Aorta (tissue), 5 donors: ENCODE data around the gene GRWD1. TPM values are rescaled to one million over a fixed set of nuclear protein-coding genes. Genes with fewer than 3 reads are reported as not detected.
A peak's percentile ranks its signal among the peaks of the same experiment; 100 is the strongest.

ENCODE experiments used
- ATAC-seq: fragments of 200-7000 bp; cut with Tn5 transposase; one replicate; pipeline ENCODE4 v1.9.1; 2022; ENCODE audit warnings: moderate library complexity; ENCODE audit not compliant: low FRiP score
- DNase-seq, 2 donors: peaks; one replicate each; pipeline ENCODE4 v3.0.0-alpha.2; 2020
- H3K27ac ChIP-seq, 2 donors: one replicate each; pipeline ENCODE4 v1.5.1; 2013; ENCODE audit warnings: low read length in 2 of 2, mild to moderate bottlenecking in 2 of 2, moderate library complexity in 2 of 2, control low read depth in 1 of 2, inconsistent platforms in 1 of 2, low read depth in 1 of 2
- H3K27me3 ChIP-seq, 2 donors: one replicate each; pipeline ENCODE4 v1.6.1; 2013; ENCODE audit warnings: control low read depth in 1 of 2, low read length in 1 of 2, mild to moderate bottlenecking in 1 of 2, moderate library complexity in 1 of 2; ENCODE audit not compliant: insufficient read depth in 2 of 2, control insufficient read depth in 1 of 2
- H3K36me3 ChIP-seq, 2 donors: one replicate each; pipeline ENCODE4 v1.6.1; 2013; ENCODE audit warnings: control low read depth in 1 of 2, low read length in 1 of 2, mild to moderate bottlenecking in 1 of 2; ENCODE audit not compliant: insufficient read depth in 2 of 2, control insufficient read depth in 1 of 2
- H3K4me1 ChIP-seq, 2 donors: one replicate each; pipeline ENCODE4 v1.6.1; 2013; ENCODE audit warnings: low read length in 2 of 2, control low read depth in 1 of 2, mild to moderate bottlenecking in 1 of 2, moderate library complexity in 1 of 2; ENCODE audit not compliant: insufficient read depth in 2 of 2, control insufficient read depth in 1 of 2
- H3K4me3 ChIP-seq, 2 donors: one replicate each; pipeline ENCODE4 v1.5.1; 2013; ENCODE audit warnings: low read length in 2 of 2, control low read depth in 1 of 2, mild to moderate bottlenecking in 1 of 2
- H3K9me3 ChIP-seq: one replicate; pipeline ENCODE4 v1.6.1; 2013; ENCODE audit warnings: mild to moderate bottlenecking, low read length; ENCODE audit not compliant: control insufficient read depth
- WGBS, 2 donors: extraction: QIAGEN DNeasy Blood & Tissue Kit; methylation state at CpG; one replicate each; pipeline ENCODE4 v1.1.7; 2013; 5-methylcytosine and 5-hydroxymethylcytosine counted together
- intact Hi-C, 2 donors: fragments of 100-400 bp; cut with DNase I; formaldehyde crosslinking; loops; one replicate each; pipeline versions ENCODE4 v1.14.2 to v1.15.0; 2022
- long read RNA-seq, 2 donors: library from polyadenylated mRNA; unstranded; transcript quantifications; one replicate each; pipeline ENCODE4 v2.0.0, GENCODE V29; 2020 to 2021
- polyA plus RNA-seq, 2 donors: library from polyadenylated mRNA; stranded (reverse); fragments of 200-250 nt; gene quantifications; one replicate each; pipeline ENCODE4 v1.2.3, GENCODE V29; 2013
- total RNA-seq, 2 donors: library from RNA; stranded (reverse); fragmentation: NEBNext Ultra II Directional; extraction: Animal tissue kit (Norgen Biotek cat#: 25700); gene quantifications; one replicate each; pipeline ENCODE4 v1.2.1, GENCODE V29; 2021
- donor health status: healthy with polysubstance abuse.
- donor health status: Bipolar disorder and iron deficiency.
- donor health status: DM: no; HTN: no; CAD: no.
- donor health status: DM: no; HTN: no; CAD: no.
- donor health status: DM: yes; HTN: yes; CAD: no.

Gene GRWD1
- total RNA-seq (10 to 100 TPM; 21.4 to 25.8 TPM), polyA plus RNA-seq (1 to 10 TPM; 7.0 to 9.0 TPM)
- long read RNA-seq, donor 1, full-length matches to known transcripts = 299 of 312 reads
- long read RNA-seq, donor 1, partial matches to known transcripts = 10 of 312 reads
- long read RNA-seq, donor 1, other reads (novel, unspliced or antisense) = 3 of 312 reads
- long read RNA-seq, donor 2, full-length matches to known transcripts = 27 of 29 reads
- long read RNA-seq, donor 2, partial matches to known transcripts = 2 of 29 reads
- long read RNA-seq, donor 2, other reads (novel, unspliced or antisense) = 0 of 29 reads

GRCh38 chr19:48445606-48446481 is at the start of gene GRWD1:
TSS of gene GRWD1 (plus strand) at chr19:48445983. CDS start at chr19:48446006, 23 bp downstream.
- ATAC-seq = peak; percentile 90
- intact Hi-C loops = loop anchor here in 1 of 2 donors (1.0 to 10.0 kb wide), 3 partner anchors 22 to 141 kb away; partner anchors contain the start of gene EMP3
- Histone ChIP-seq H3K36me3 (peaks cover 0 to 7% of the 10 kb centered on the region in 2 donors), H3K27ac (peak within 1 kb of the TSS in 1 of 2 donors; percentile 58), H3K4me1 (no peaks in the 10 kb centered on the region), H3K27me3 (no peaks in the 10 kb centered on the region), H3K9me3 (no peaks in the 10 kb centered on the region), H3K4me3 (peak within 1 kb of the TSS; percentile 68 to 75)
- DNase-seq = peak; percentile 95
- 0% methylated on average over 61 of the region's 61 CpGs for WGBS, 2 donors

DNA sequence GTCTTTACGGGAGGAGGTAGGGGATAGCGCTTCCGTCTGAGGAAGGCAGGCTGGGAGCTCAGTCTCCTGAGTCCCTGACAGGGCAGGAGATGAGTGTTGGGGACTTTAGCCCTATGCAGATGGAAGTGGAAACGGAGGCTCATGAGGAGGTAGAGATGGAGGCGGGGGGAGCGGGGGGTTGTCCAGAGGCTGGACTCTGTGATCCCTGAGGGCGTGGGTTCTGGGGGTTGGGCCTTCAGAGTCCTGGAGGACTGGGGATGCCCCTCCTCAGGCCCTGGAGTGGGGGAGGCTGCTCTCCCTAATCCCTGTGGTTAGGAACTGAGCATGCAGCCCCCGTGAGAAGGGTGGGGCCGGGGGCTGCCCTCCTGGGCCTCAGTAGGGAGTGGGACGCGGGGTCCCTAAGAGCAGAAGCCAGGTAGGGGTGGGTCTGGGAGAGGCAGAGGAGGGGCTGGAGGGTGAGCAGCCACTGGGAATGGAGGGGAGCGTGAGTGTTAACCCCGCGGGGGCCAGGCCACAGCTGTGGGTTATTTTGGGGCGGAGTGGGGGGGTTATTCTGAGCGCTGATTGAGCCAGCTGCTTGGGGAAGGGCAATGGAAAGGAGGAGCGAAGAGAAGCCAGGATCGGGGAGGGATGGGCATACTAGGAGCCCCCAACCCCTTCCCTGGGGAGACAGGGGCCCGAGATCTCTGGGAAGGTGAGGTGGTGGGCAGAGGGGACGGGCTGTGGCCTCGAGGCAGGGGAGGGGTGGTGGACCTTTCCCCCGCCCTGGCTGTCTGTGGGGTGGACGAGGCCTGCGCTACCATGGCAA is 49.6 kb upstream of the GRWD1 start:
- no peak overlapping the region for H3K27ac ChIP-seq
- H3K4me1 ChIP-seq = no peaks in the 10 kb centered on the region
- intact Hi-C loops = no loop called here
- WGBS, 2 donors = 57% methylated on average over 16 to 24 of the region's 24 CpGs
- ATAC-seq (no peak), DNase-seq (no peak)
- no peaks in the 10 kb centered on the region for H3K36me3 ChIP-seq
- no peak overlapping the region for H3K4me3 ChIP-seq
- H3K9me3 ChIP-seq = no peaks in the 10 kb centered on the region
- H3K27me3 ChIP-seq = no peaks in the 10 kb centered on the region

GRCh38 chr19:48396824-48397176 is 49.0 kb upstream of the GRWD1 start:
- Histone ChIP-seq H3K4me1 (no peaks in the 10 kb centered on the region), H3K27me3 (no peaks in the 10 kb centered on the region), H3K27ac (no peak overlapping the region), H3K4me3 (no peak overlapping the region), H3K36me3 (no peaks in the 10 kb centered on the region), H3K9me3 (no peaks in the 10 kb centered on the region)
- DNase-seq (no peak), ATAC-seq (no peak)
- 49 to 57% methylated on average over 2 of the region's 2 CpGs for WGBS, 2 donors
- intact Hi-C loops = no loop called here

DNA sequence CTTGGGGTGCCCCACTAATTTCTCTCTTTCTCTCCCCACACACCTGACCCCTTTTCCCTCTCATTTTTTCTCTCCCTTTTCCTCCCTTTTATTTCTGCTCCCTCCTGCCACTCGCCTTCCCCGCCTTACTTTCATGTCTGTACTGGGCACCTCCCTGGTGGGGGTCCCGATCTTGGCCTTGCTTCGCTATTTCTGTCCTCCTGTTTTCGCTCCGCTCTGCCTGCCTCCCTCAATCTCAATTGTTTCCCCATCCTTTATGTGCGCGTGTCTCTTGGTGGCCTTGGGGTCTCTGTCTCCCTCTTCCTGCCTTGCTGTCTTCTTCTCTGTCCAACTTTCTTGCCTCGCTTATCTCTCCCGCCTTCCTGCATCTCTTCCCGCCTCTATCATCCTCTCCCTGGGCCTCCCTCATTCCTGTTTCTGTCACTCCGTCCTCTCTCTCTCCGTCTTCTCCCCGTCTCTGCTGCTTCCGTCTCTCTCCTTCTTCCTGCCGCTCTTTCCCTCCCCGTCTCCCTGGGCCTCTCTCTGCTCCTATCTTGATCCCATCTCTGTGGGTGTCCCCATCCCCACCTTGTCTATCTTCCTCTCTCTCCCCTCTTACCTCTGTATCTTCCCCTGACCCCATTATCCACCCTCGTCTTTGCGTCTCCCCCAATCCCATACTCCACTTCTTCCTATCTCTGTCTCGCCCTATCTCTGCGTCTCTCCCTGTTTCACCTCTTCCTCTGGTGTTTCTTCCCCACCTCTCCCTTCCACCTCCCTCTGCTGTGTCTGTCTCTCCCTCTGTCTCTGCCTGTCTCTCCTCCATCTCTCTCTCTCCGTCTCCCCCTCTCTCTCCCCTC is 48.3 kb upstream of the GRWD1 start:
- no peak overlapping the region for H3K4me3 ChIP-seq
- H3K36me3 ChIP-seq = no peaks in the 10 kb centered on the region
- intact Hi-C loops = no loop called here
- ATAC-seq = no peak
- H3K4me1 ChIP-seq = no peaks in the 10 kb centered on the region
- no peak for DNase-seq
- no peaks in the 10 kb centered on the region for H3K27me3 ChIP-seq
- H3K27ac ChIP-seq = no peak overlapping the region
- WGBS, 2 donors = 64 to 69% methylated on average over 22 of the region's 22 CpGs
- H3K9me3 ChIP-seq = no peaks in the 10 kb centered on the region

DNA sequence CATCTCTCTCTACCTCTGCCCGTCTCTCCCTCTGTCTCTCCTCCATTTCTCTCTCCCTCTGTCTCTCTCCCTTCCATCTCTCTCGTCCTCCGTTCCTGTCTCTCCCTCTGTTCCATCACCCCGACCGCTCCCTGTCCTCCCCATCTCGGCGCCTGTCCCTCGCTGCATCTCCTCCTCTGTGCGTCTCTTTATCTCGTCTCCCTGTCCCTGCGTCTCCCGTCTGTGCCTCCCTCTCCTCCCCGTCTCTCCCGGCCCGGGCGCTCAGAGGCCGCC is 47.7 kb upstream of the GRWD1 start:
- ATAC-seq (no peak), DNase-seq (no peak)
- Histone ChIP-seq H3K36me3 (no peaks in the 10 kb centered on the region), H3K27ac (no peak overlapping the region), H3K27me3 (no peaks in the 10 kb centered on the region), H3K9me3 (no peaks in the 10 kb centered on the region), H3K4me1 (no peaks in the 10 kb centered on the region), H3K4me3 (no peak overlapping the region)
- 7 to 8% methylated on average over 17 of the region's 17 CpGs for WGBS, 2 donors
- intact Hi-C loops = no loop called here

DNA sequence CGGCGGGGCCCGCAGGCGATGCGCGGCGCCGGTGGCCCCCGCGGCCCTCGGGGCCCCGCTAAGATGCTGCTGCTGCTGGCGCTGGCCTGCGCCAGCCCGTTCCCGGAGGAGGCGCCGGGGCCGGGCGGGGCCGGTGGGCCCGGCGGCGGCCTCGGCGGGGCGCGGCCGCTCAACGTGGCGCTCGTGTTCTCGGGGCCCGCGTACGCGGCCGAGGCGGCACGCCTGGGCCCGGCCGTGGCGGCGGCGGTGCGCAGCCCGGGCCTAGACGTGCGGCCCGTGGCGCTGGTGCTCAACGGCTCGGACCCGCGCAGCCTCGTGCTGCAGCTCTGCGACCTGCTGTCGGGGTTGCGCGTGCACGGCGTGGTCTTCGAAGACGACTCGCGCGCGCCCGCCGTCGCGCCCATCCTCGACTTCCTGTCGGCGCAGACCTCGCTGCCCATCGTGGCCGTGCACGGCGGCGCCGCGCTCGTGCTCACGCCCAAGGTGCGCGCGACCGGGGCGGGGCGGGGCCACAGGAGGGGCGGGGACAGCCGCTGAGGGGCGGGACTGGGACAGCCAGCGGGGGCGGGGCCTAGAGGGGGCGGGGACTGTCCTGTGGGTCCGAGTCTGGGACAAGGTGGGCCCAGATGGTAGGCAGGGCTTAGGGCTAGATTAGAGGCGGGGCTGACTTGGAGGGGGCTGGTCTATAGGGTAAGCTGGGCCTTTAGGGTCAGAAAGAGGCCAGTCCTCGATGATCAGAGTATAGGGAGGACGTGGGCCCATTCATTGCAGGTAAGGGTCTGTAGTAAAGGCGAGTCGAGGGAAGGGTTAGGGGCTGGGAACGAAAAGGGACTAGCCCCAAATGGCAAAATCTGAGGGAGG is 47.2 kb upstream of the GRWD1 start:
- intact Hi-C loops = no loop called here
- WGBS, 2 donors = 6 to 8% methylated on average over 89 to 104 of the region's 104 CpGs
- Histone ChIP-seq H3K9me3 (no peaks in the 10 kb centered on the region), H3K27ac (no peak overlapping the region), H3K4me3 (no peak overlapping the region), H3K27me3 (no peaks in the 10 kb centered on the region), H3K4me1 (no peaks in the 10 kb centered on the region), H3K36me3 (no peaks in the 10 kb centered on the region)
- DNase-seq (peak; percentile 89 to 92), ATAC-seq (peak; percentile 74)

GRCh38 chr19:48400018-48400742 is 45.6 kb upstream of the GRWD1 start:
- intact Hi-C loops = no loop called here
- 34 to 38% methylated on average over 14 of the region's 14 CpGs for WGBS, 2 donors
- Histone ChIP-seq H3K27me3 (no peaks in the 10 kb centered on the region), H3K27ac (no peak overlapping the region), H3K4me1 (no peaks in the 10 kb centered on the region), H3K36me3 (no peaks in the 10 kb centered on the region), H3K4me3 (no peak overlapping the region), H3K9me3 (no peaks in the 10 kb centered on the region)
- DNase-seq = peak; percentile 81 to 84
- ATAC-seq = peak; percentile 85
